Activated CD8-positive, alpha-beta memory T cell treated with anti-CD3 and anti-CD28 coated beads, Interleukin-2, amount 10 ng/mL, durations not matched to agents 7 days and 5 days (primary cell): Measurements from ENCODE around the gene CMTM1. TPM values are rescaled to one million over a fixed set of nuclear protein-coding genes. Genes with fewer than 3 reads are reported as not detected.

Experiments
- ATAC-seq: fragments of 150-1000 bp; cut with Tn5 transposase; one replicate; pipeline ENCODE4 v1.10.0; 2021; ENCODE audit warnings: moderate library complexity
- CTCF ChIA-PET: fragments of 350-600 bp; sonication (Branson Sonifier 250); formaldehyde crosslinking; loops from one replicate; lab custom pipeline; 2021; ENCODE audit warnings: antibody characterized with exemption; lab: Charles Lee
- DNase-seq: peaks from one replicate; pipeline ENCODE4 v3.0.0-alpha.2; 2020
- H3K27ac Mint-ChIP-seq: one replicate; pipeline ENCODE4 v1.8.0; 2021; ENCODE audit warnings: mild to moderate bottlenecking, mixed read lengths
- H3K27me3 Mint-ChIP-seq: one replicate; pipeline ENCODE4 v1.8.0; 2021; ENCODE audit warnings: mixed read lengths
- H3K36me3 Mint-ChIP-seq: one replicate; pipeline ENCODE4 v1.8.0; 2021; ENCODE audit warnings: mild to moderate bottlenecking, mixed read lengths
- H3K4me1 Mint-ChIP-seq: one replicate; pipeline ENCODE4 v1.8.0; 2021; ENCODE audit warnings: mixed read lengths
- H3K4me3 Mint-ChIP-seq: one replicate; pipeline ENCODE4 v1.8.0; 2021; ENCODE audit warnings: mild to moderate bottlenecking, moderate library complexity, mixed read lengths
- H3K9me3 Mint-ChIP-seq: one replicate; pipeline ENCODE4 v1.8.0; 2022; ENCODE audit warnings: low read depth, mixed read lengths
- total RNA-seq, 2 experiments: library from RNA; stranded (reverse); gene quantifications; one replicate each; pipeline ENCODE4 v1.2.3, GENCODE V29; 2021

The CMTM1 gene
- total RNA-seq, 2 experiments from 2014 or later = 21.1 to 21.4 TPM

GRCh38 chr16:66524601-66525164 is 41.6 kb upstream of the CMTM1 start:
- Mint-ChIP-seq H3K27ac (peak overlapping the region; percentile 92), H3K36me3 (peaks cover 8% of the 10 kb centered on the region), H3K27me3 (no peaks in the 10 kb centered on the region), H3K4me3 (no peak overlapping the region), H3K9me3 (no peaks in the 10 kb centered on the region), H3K4me1 (peaks cover 78% of the 10 kb centered on the region)
- peak; percentile 73 for DNase-seq
- CTCF ChIA-PET = interaction anchor here (1.3 to 5.7 kb wide), 5 partner anchors 11 to 64 kb away, joined by 4 to 52 read pairs (median 5); partner anchors contain the start of genes CKLF and TK2
- ATAC-seq = no peak

GRCh38 chr16:66525396-66526180 is 40.7 kb upstream of the CMTM1 start:
- H3K36me3 Mint-ChIP-seq = peaks cover 8% of the 10 kb centered on the region
- H3K9me3 Mint-ChIP-seq = no peaks in the 10 kb centered on the region
- DNase-seq = no peak
- CTCF ChIA-PET = interaction anchor here (0.6 to 5.7 kb wide), 6 partner anchors 10 to 39 kb away, joined by 3 to 52 read pairs (median 4); partner anchors contain the start of genes CKLF and TK2
- no peaks in the 10 kb centered on the region for H3K27me3 Mint-ChIP-seq
- H3K4me3 Mint-ChIP-seq = no peak overlapping the region
- H3K27ac Mint-ChIP-seq = peak overlapping the region; percentile 16
- no peak for ATAC-seq
- H3K4me1 Mint-ChIP-seq = peaks cover 71% of the 10 kb centered on the region

GRCh38 chr16:66528294-66528693 is 37.9 kb upstream of the CMTM1 start:
- Mint-ChIP-seq H3K4me3 (no peak overlapping the region), H3K27me3 (no peaks in the 10 kb centered on the region), H3K9me3 (no peaks in the 10 kb centered on the region), H3K4me1 (peaks cover 44% of the 10 kb centered on the region), H3K27ac (peak overlapping the region; percentile 16), H3K36me3 (peaks cover 9% of the 10 kb centered on the region)
- DNase-seq (no peak), ATAC-seq (no peak)
- CTCF ChIA-PET = interaction anchor here (1.0 to 1.1 kb wide), 2 partner anchors 12 to 24 kb away, joined by 3 read pairs; partner anchors contain the start of gene CKLF

GRCh38 chr16:66529475-66529874 is 36.8 kb upstream of the CMTM1 start:
- Mint-ChIP-seq H3K9me3 (no peaks in the 10 kb centered on the region), H3K4me1 (peaks cover 32% of the 10 kb centered on the region), H3K27ac (no peak overlapping the region), H3K27me3 (no peaks in the 10 kb centered on the region), H3K36me3 (peaks cover 6% of the 10 kb centered on the region), H3K4me3 (no peak overlapping the region)
- CTCF ChIA-PET = no interaction called here
- DNase-seq (no peak), ATAC-seq (no peak)

- CTCF ChIA-PET = no interaction called here
- H3K4me3 Mint-ChIP-seq = no peak overlapping the region
- peaks cover 7% of the 10 kb centered on the region for H3K4me1 Mint-ChIP-seq
- no peak for DNase-seq
- H3K36me3 Mint-ChIP-seq = peaks cover 1% of the 10 kb centered on the region
- H3K27me3 Mint-ChIP-seq = no peaks in the 10 kb centered on the region
- no peak for ATAC-seq
- H3K27ac Mint-ChIP-seq = no peak overlapping the region
- no peaks in the 10 kb centered on the region for H3K9me3 Mint-ChIP-seq
These were observed 31.9 kb upstream of the CMTM1 start for GRCh38 chr16:66534376-66534799.

- Mint-ChIP-seq H3K27ac (no peak overlapping the region), H3K27me3 (no peaks in the 10 kb centered on the region), H3K4me1 (peaks cover 16% of the 10 kb centered on the region), H3K36me3 (peaks cover 3% of the 10 kb centered on the region), H3K9me3 (no peaks in the 10 kb centered on the region), H3K4me3 (no peak overlapping the region)
- ATAC-seq (no peak), DNase-seq (no peak)
- CTCF ChIA-PET = interaction anchor here (0.8 to 1.8 kb wide), 5 partner anchors 10 to 67 kb away, joined by 3 to 5 read pairs (median 3); no protein-coding TSS in a partner anchor
These were observed 29.7 kb upstream of the CMTM1 start for GRCh38 chr16:66536525-66536924.

- Mint-ChIP-seq H3K27me3 (no peaks in the 10 kb centered on the region), H3K4me3 (no peak overlapping the region), H3K9me3 (no peaks in the 10 kb centered on the region), H3K27ac (no peak overlapping the region), H3K36me3 (peaks cover 3% of the 10 kb centered on the region), H3K4me1 (peaks cover 16% of the 10 kb centered on the region)
- ATAC-seq (no peak), DNase-seq (no peak)
- CTCF ChIA-PET = interaction anchor here (0.8 to 1.2 kb wide), 3 partner anchors 18 to 67 kb away, joined by 3 read pairs; no protein-coding TSS in a partner anchor
These were observed 29.0 kb upstream of the CMTM1 start for GRCh38 chr16:66537236-66537635.

GRCh38 chr16:66538910-66539309 is 27.3 kb upstream of the CMTM1 start:
- Mint-ChIP-seq H3K27ac (peak overlapping the region; percentile 4), H3K36me3 (peaks cover 1% of the 10 kb centered on the region), H3K27me3 (no peaks in the 10 kb centered on the region), H3K4me3 (no peak overlapping the region), H3K9me3 (no peaks in the 10 kb centered on the region), H3K4me1 (peaks cover 16% of the 10 kb centered on the region)
- no peak for DNase-seq
- no peak for ATAC-seq
- CTCF ChIA-PET = interaction anchor here (0.6 to 1.7 kb wide), 2 partner anchors 12 to 17 kb away, joined by 4 read pairs; partner anchors contain the start of gene TK2

- CTCF ChIA-PET = interaction anchor here (1.0 to 1.7 kb wide), 6 partner anchors 11 to 28 kb away, joined by 3 to 4 read pairs (median 4); partner anchors contain the start of genes CKLF and TK2
- Mint-ChIP-seq H3K27ac (peak overlapping the region; percentile 63), H3K27me3 (no peaks in the 10 kb centered on the region), H3K4me3 (peak overlapping the region; percentile 3), H3K9me3 (no peaks in the 10 kb centered on the region), H3K36me3 (peaks cover 1% of the 10 kb centered on the region), H3K4me1 (peaks cover 16% of the 10 kb centered on the region)
- ATAC-seq (peak; percentile 54), DNase-seq (no peak)
These were observed 26.4 kb upstream of the CMTM1 start for GRCh38 chr16:66539623-66540469.

GRCh38 chr16:66541388-66542355 is 24.6 kb upstream of the CMTM1 start:
- Mint-ChIP-seq H3K4me1 (peaks cover 17% of the 10 kb centered on the region), H3K4me3 (no peak overlapping the region), H3K9me3 (no peaks in the 10 kb centered on the region), H3K36me3 (peaks cover 1% of the 10 kb centered on the region), H3K27me3 (no peaks in the 10 kb centered on the region), H3K27ac (no peak overlapping the region)
- ATAC-seq (no peak), DNase-seq (no peak)
- CTCF ChIA-PET = interaction anchor here (1.1 to 1.6 kb wide), 4 partner anchors 9 to 135 kb away, joined by 3 to 4 read pairs (median 3); no protein-coding TSS in a partner anchor

- H3K4me3 Mint-ChIP-seq = no peak overlapping the region
- no peak overlapping the region for H3K27ac Mint-ChIP-seq
- CTCF ChIA-PET = interaction anchor here (1.1 to 1.7 kb wide), 3 partner anchors 27 to 136 kb away, joined by 3 to 6 read pairs (median 5); no protein-coding TSS in a partner anchor
- ATAC-seq = no peak
- peaks cover 1% of the 10 kb centered on the region for H3K36me3 Mint-ChIP-seq
- H3K27me3 Mint-ChIP-seq = no peaks in the 10 kb centered on the region
- DNase-seq = no peak
- H3K9me3 Mint-ChIP-seq = no peaks in the 10 kb centered on the region
- H3K4me1 Mint-ChIP-seq = peaks cover 19% of the 10 kb centered on the region
These were observed 23.8 kb upstream of the CMTM1 start for GRCh38 chr16:66542396-66542795.

GRCh38 chr16:66543541-66543940 is 22.7 kb upstream of the CMTM1 start:
- ATAC-seq = no peak
- peak overlapping the region; percentile 20 for H3K27ac Mint-ChIP-seq
- DNase-seq = no peak
- no peaks in the 10 kb centered on the region for H3K27me3 Mint-ChIP-seq
- H3K4me3 Mint-ChIP-seq = no peak overlapping the region
- CTCF ChIA-PET = interaction anchor here (0.6 to 1.7 kb wide), 6 partner anchors 8 to 61 kb away, joined by 3 to 6 read pairs (median 4); partner anchors contain the start of gene CKLF
- H3K4me1 Mint-ChIP-seq = peaks cover 29% of the 10 kb centered on the region
- H3K9me3 Mint-ChIP-seq = no peaks in the 10 kb centered on the region
- H3K36me3 Mint-ChIP-seq = peaks cover 1% of the 10 kb centered on the region
